K562 (cell line): ENCODE data around the gene RNF145. TPM values are rescaled to one million over a fixed set of nuclear protein-coding genes. Genes with fewer than 3 reads are reported as not detected.
A peak's percentile ranks its signal among the peaks of the same experiment; 100 is the strongest.

ENCODE experiments used
- ATAC-seq: fragments of 200-7000 bp; cut with Tn5 transposase; 3 replicates; pipeline ENCODE4 v1.9.1; 2020; ENCODE audit warnings: moderate library complexity
- BruUV-seq: library from RNA; stranded (reverse); fragments of 400-500 nt; replicated peaks from 2 replicates; lab custom pipeline; 2021; lab: Mats Ljungman, UMichigan
- CTCF ChIA-PET: fragments of 300-600 bp; formaldehyde crosslinking; extraction: SDS; loops from one replicate; lab custom pipeline; 2021; ENCODE audit warnings: low intra/inter-chr PET ratio; lab: Yijun Ruan, JAX
- POLR2A ChIA-PET: fragments of 300-600, 350-650 bp; sonication (Branson Sonifier 250); formaldehyde crosslinking; extraction: SDS; loops from one replicate; lab custom pipeline; 2021; ENCODE audit warnings: antibody characterized with exemption, inconsistent platforms; lab: Yijun Ruan, JAX
- DNase-seq, 4 experiments: peaks; one replicate each; pipeline versions ENCODE4 v3.0.0 to v3.0.0-alpha.2; 2011 to 2018; ENCODE audit warnings: low spot score in 3 of 4, mixed read lengths in 3 of 4; ENCODE audit errors: extremely low read depth in 1 of 4
- FAIRE-seq: peaks from 2 replicates; lab custom pipeline; 2011; peaks lifted over from hg19 to GRCh38; lab: Jason Lieb, UNC
- H2AFZ ChIP-seq: 2 replicates; pipeline ENCODE4 v1.6.0; 2011; ENCODE audit warnings: low read depth, low read length, control low read depth, inconsistent platforms
- H3K27ac ChIP-seq: fragments of 200-600 bp; 3 replicates; pipeline ENCODE4 v1.8.0; 2011; ENCODE audit warnings: low read depth, mild to moderate bottlenecking, control low read depth, inconsistent platforms, low read length, moderate library complexity, mixed read lengths; ENCODE audit errors: extremely low read depth
- H3K27me3 ChIP-seq, 2 experiments: fragments of 300-600 bp in 1 of 2; 2 replicates in 1 of 2; 3 replicates in 1 of 2; pipeline versions ENCODE4 v1.6.0 to v1.8.0; 2011; ENCODE audit warnings: inconsistent platforms in 2 of 2, low read length in 2 of 2, mild to moderate bottlenecking in 1 of 2, mixed read lengths in 1 of 2, moderate library complexity in 1 of 2; ENCODE audit not compliant: control insufficient read depth in 2 of 2, insufficient read depth in 2 of 2
- H3K36me3 ChIP-seq: fragments of 300-600 bp; 3 replicates; pipeline ENCODE4 v1.8.0; 2011; ENCODE audit warnings: mild to moderate bottlenecking, low read length, inconsistent platforms; ENCODE audit not compliant: control insufficient read depth, insufficient read depth
- H3K4me1 ChIP-seq, 2 experiments: fragments of 200-600 bp in 1 of 2; replicated peaks in 1 of 2; 2 replicates in 1 of 2; 3 replicates in 1 of 2; pipeline versions ENCODE4 v1.5.1 to v1.8.0; 2011; ENCODE audit warnings: inconsistent platforms in 2 of 2, low read length in 2 of 2, mild to moderate bottlenecking in 1 of 2, mixed read lengths in 1 of 2, moderate library complexity in 1 of 2; ENCODE audit not compliant: control insufficient read depth in 2 of 2, insufficient read depth in 2 of 2
- H3K4me2 ChIP-seq: 2 replicates; pipeline ENCODE4 v1.6.1; 2011; ENCODE audit warnings: low read length, control low read depth, inconsistent platforms, mixed read lengths; ENCODE audit not compliant: insufficient read depth
- H3K4me3 ChIP-seq: fragments of 200-600 bp; sonication (generic), shearing (Covaris generic); 2 replicates; pipeline ENCODE4 v1.5.1; 2016; ENCODE audit warnings: control low read depth, inconsistent platforms
- H3K79me2 ChIP-seq: fragments of 200-600 bp; 3 replicates; pipeline ENCODE4 v1.8.0; 2011; ENCODE audit warnings: low read length, inconsistent platforms; ENCODE audit not compliant: control insufficient read depth, insufficient read depth
- H3K9ac ChIP-seq, 2 experiments: 2 replicates each; pipeline versions ENCODE4 v1.6.0 to v1.6.1; 2011; ENCODE audit warnings: low read depth in 2 of 2, low read length in 2 of 2, control low read depth in 1 of 2, inconsistent platforms in 1 of 2, mild to moderate bottlenecking in 1 of 2, mixed read lengths in 1 of 2; ENCODE audit not compliant: insufficient read depth in 1 of 2
- H3K9me1 ChIP-seq: one replicate; pipeline ENCODE4 v1.6.0; 2011; ENCODE audit warnings: inconsistent platforms, mild to moderate bottlenecking, low read length, moderate library complexity; ENCODE audit not compliant: control insufficient read depth, insufficient read depth
- H3K9me3 ChIP-seq: replicated peaks from 2 replicates; pipeline ENCODE4 v1.5.1; 2011; ENCODE audit warnings: low read depth, low read length, inconsistent platforms; ENCODE audit not compliant: control insufficient read depth, insufficient read depth
- H4K20me1 ChIP-seq: replicated peaks from 2 replicates; pipeline ENCODE4 v1.6.1; 2011; ENCODE audit warnings: low read length, inconsistent platforms, mixed read lengths; ENCODE audit not compliant: control insufficient read depth, insufficient read depth
- EP300 ChIP-seq: IDR thresholded peaks from 2 replicates; pipeline ENCODE4 v1.6.1; 2012; ENCODE audit warnings: low read length, improper control_type of control experiment
- FOXO4 ChIP-seq: fragments of 450-650 bp; formaldehyde crosslinking; IDR thresholded peaks from 2 replicates; pipeline ENCODE4 v1.4.0; 2020; ENCODE audit warnings: mild to moderate bottlenecking, moderate library complexity
- HDAC3 ChIP-seq: fragments of 450-650 bp; IDR thresholded peaks from 2 replicates; pipeline ENCODE4 v1.6.1; 2018; ENCODE audit warnings: borderline replicate concordance, mild to moderate bottlenecking, moderate library complexity; ENCODE audit not compliant: partially characterized antibody
- MAFG ChIP-seq: fragments of 450-650 bp; conservative IDR thresholded peaks from 2 replicates; pipeline ENCODE4 v1.6.1; 2016; ENCODE audit warnings: missing genetic modification characterization, missing compliant biosample characterization
- MLLT1 ChIP-seq, 2 experiments: fragments of 450-650 bp; IDR thresholded peaks; 2 replicates each; pipeline ENCODE4 v1.6.1; 2016
- WHSC1 ChIP-seq: IDR thresholded peaks from one replicate; pipeline ENCODE4 v1.6.1; 2012; ENCODE audit warnings: low read length, control low read depth, inconsistent platforms
- ZBTB49 ChIP-seq: sonication (generic); formaldehyde crosslinking; IDR thresholded peaks from 2 replicates; pipeline ENCODE4 v1.8.0; 2022; ENCODE audit warnings: missing genetic modification reagents, mild to moderate bottlenecking, borderline replicate concordance
- ZHX1 ChIP-seq: fragments of 150-350 bp; conservative IDR thresholded peaks from 2 replicates; pipeline ENCODE4 v1.6.1; 2014; ENCODE audit warnings: low read length
- ZNF224 ChIP-seq: sonication (generic); formaldehyde crosslinking; IDR thresholded peaks from 2 replicates; pipeline ENCODE4 v1.8.0; 2022; ENCODE audit warnings: mild to moderate bottlenecking, missing genetic modification reagents
- ZNF395 ChIP-seq: fragments of 200-800 bp; sonication (Bioruptor generic); IDR thresholded peaks from 2 replicates; pipeline ENCODE4 v1.6.1; 2017; ENCODE audit warnings: missing genetic modification characterization, missing compliant biosample characterization
- WGBS: fragments of 100-300 bp; shearing (Covaris generic); methylation state at CpG from one replicate; pipeline ENCODE4 v1.1.6; 2016; ENCODE audit warnings: low coverage, mixed read lengths; ENCODE audit not compliant: insufficient coverage; ENCODE audit errors: missing lambda C conversion rate; 5-methylcytosine and 5-hydroxymethylcytosine counted together
- in situ Hi-C: fragments of 300-500 bp; cut with MboI; formaldehyde crosslinking; loops from 4 replicates; pipeline ENCODE4 v1.15.0; 2018; ENCODE audit warnings: inconsistent platforms, mixed read lengths
- intact Hi-C: fragments of 100-400 bp; cut with micrococcal nuclease; formaldehyde crosslinking; loops from 2 replicates; pipeline ENCODE4 v1.14.2; 2022
- polyA plus RNA-seq, 8 experiments: library from polyadenylated mRNA; depleted of rRNA in 4 of 8; stranded (reverse) in 5 of 8; unstranded in 3 of 8; fragments of >200 nt; fragmentation: Nextera tagmentation in 2 of 8; fragmentation: Illumina TruSeq in 1 of 8; extraction: Ambion mirVana in 2 of 8; extraction: Trizol in 1 of 8; gene quantifications; 2 replicates each; pipeline versions ENCODE4 v1.2.1 to v1.2.3, GENCODE V29; 2011 to 2014; ENCODE audit warnings: inconsistent platforms in 1 of 8, missing spikeins in 1 of 8
- total RNA-seq, 7 experiments: library from RNA; depleted of rRNA in 6 of 7; stranded (reverse); fragments of >200 nt in 6 of 7; fragmentation: Illumina TruSeq in 2 of 7; extraction: Trizol in 2 of 7; gene quantifications; 2 replicates each; pipeline versions ENCODE4 v1.2.1 to v1.2.3, GENCODE V29; 2011 to 2021; ENCODE audit warnings: low replicate concordance in 1 of 7

Gene RNF145
- total and polyA plus RNA-seq, 9 of the 15 experiments (the other 6 are each of a cell fraction or from before 2014, with no cell fraction given): 13.6 to 40.7 (median 25.4) TPM

- 23% methylated on average over 2 of the region's 2 CpGs for WGBS
- Histone ChIP-seq H3K4me3 (no peak overlapping the region), H3K9me1 (no peaks in the 10 kb centered on the region), H3K9ac (no peak overlapping the region), H3K27ac (no peak overlapping the region), H3K4me1 (peaks cover 0 to 4% of the 10 kb centered on the region in 2 experiments; a peak in 2 of 5 replicates), H3K27me3 (no peaks in the 10 kb centered on the region), H3K9me3 (no peaks in the 10 kb centered on the region), H2AFZ (no peak overlapping the region), H3K36me3 (no peaks in the 10 kb centered on the region), H4K20me1 (no peaks in the 10 kb centered on the region), H3K4me2 (peak overlapping the region; percentile 6; the same call in 1 of the 2 replicates), H3K79me2 (no peaks in the 10 kb centered on the region)
- BruUV-seq: no TSS peak
- no peak for FAIRE-seq
- no peak for ATAC-seq
- no peak for DNase-seq
- in situ Hi-C loops: no loop called here
- intact Hi-C loops: no loop called here
- POLR2A ChIA-PET: interaction anchor here (0.8 kb wide), 1 partner anchor 9 kb away, joined by 3 read pairs; no protein-coding TSS in a partner anchor
- CTCF ChIA-PET: no interaction called here
- TF ChIP-seq FOXO4 (no peak), ZNF395 (no peak), HDAC3 (no peak), MLLT1 (IDR thresholded peaks at IDR 0.05) (no peak), EP300 (no peak), WHSC1 (no peak), ZBTB49 (CRISPR knock-in tag) (no peak), ZNF224 (CRISPR knock-in tag) (no peak), MAFG (peak; percentile 66; the same call in 1 of the 2 replicates), ZHX1 (no peak)
These were observed 39.8 kb upstream of the RNF145 start for GRCh38 chr5:159249158-159249557.
